ENCODE results near the gene SEC24B. TPM values are rescaled to one million over a fixed set of nuclear protein-coding genes. Genes with fewer than 3 reads are reported as not detected.
A peak's percentile ranks its signal among the peaks of the same experiment; 100 is the strongest.
"Not testable (repeated sequence)": the region's sequence is repeated elsewhere in the genome, so short reads cannot be mapped to it uniquely, and the experiment has no call there.

SEC24B gene
- total RNA-seq, 1 experiment from 2014 or later: 17.6 TPM

- no TSS peak for BruUV-seq (replicated peaks)
- Histone ChIP-seq H3K9me3 (ENCODE audit: control insufficient read depth, insufficient read depth, low read depth, low read length) (no peaks in the 10 kb centered on the region), H3K27me3 (ENCODE audit: control insufficient read depth, insufficient read depth, low read length) (no peaks in the 10 kb centered on the region), H3K36me3 (ENCODE audit: control insufficient read depth, insufficient read depth, low read length) (peaks cover 3% of the 10 kb centered on the region; the same call in 1 of the 2 replicates), H3K27ac (ENCODE audit: low read length) (no peak overlapping the region), H3K4me3 (ENCODE audit: low read depth in 2 of 2, low read length in 2 of 2) (no peak overlapping the region), H3K4me1 (ENCODE audit: control insufficient read depth, insufficient read depth, low read length) (no peaks in the 10 kb centered on the region; the same call in 1 of the 2 replicates)
- in situ Hi-C loops (cut with HindIII; ENCODE audit: low pct_unique_long_range_greater_than_20kb, low sequenced_read_pairs): no loop called here
- ChIA-PET POLR2A (no interaction called here), CTCF (no interaction called here)
- no peak for DNase-seq (ENCODE audit: low read depth, low spot score)
- intact Hi-C loops (cut with micrococcal nuclease; ENCODE audit: unreplicated experiment): no loop called here
- TF ChIP-seq, protein P1, sequence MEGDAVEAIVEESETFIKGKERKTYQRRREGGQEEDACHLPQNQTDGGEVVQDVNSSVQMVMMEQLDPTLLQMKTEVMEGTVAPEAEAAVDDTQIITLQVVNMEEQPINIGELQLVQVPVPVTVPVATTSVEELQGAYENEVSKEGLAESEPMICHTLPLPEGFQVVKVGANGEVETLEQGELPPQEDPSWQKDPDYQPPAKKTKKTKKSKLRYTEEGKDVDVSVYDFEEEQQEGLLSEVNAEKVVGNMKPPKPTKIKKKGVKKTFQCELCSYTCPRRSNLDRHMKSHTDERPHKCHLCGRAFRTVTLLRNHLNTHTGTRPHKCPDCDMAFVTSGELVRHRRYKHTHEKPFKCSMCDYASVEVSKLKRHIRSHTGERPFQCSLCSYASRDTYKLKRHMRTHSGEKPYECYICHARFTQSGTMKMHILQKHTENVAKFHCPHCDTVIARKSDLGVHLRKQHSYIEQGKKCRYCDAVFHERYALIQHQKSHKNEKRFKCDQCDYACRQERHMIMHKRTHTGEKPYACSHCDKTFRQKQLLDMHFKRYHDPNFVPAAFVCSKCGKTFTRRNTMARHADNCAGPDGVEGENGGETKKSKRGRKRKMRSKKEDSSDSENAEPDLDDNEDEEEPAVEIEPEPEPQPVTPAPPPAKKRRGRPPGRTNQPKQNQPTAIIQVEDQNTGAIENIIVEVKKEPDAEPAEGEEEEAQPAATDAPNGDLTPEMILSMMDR (IDR thresholded peaks at IDR 0.05): no peak
- TF ChIP-seq SIN3A (IDR thresholded peaks at IDR 0.05; ENCODE audit: borderline replicate concordance, insufficient read depth, low read depth, low read length) (no peak), TCF7L2 (IDR thresholded peaks at IDR 0.05; ENCODE audit: low read depth, low read length) (no peak), REST (IDR thresholded peaks at IDR 0.05; ENCODE audit: insufficient read depth in 1 of 2, low read depth in 2 of 2, low read length in 1 of 2) (no peak), POLR2AphosphoS5 (IDR thresholded peaks at IDR 0.05; ENCODE audit: low read depth, low read length) (no peak)
- no peak for ATAC-seq
Measured at GRCh38 chr4:109557433-109557832, 123.8 kb downstream of the SEC24B start.

DNA sequence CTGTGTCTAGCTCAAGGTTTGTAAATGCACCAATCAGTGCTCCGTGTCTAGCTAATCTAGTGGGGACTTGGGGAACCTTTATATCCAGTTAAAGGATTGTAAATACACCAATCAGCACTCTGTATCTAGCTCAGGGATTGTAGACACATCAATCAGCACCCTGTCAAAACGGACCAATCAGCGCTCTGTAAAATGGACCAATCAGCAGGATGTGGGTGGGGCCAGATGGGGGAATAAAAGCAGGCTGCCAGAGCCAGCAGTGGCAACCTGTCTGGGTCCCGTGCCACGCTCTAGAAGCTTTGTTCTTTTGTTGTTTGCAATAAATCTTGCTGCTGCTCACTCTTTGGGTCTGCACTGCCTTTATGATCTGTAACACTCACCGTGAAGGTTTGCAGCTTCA lies 124.5 kb downstream of the SEC24B start:
- in situ Hi-C loops (cut with HindIII; ENCODE audit: low pct_unique_long_range_greater_than_20kb, low sequenced_read_pairs); POLR2A ChIA-PET: not testable (repeated sequence)

DNA sequence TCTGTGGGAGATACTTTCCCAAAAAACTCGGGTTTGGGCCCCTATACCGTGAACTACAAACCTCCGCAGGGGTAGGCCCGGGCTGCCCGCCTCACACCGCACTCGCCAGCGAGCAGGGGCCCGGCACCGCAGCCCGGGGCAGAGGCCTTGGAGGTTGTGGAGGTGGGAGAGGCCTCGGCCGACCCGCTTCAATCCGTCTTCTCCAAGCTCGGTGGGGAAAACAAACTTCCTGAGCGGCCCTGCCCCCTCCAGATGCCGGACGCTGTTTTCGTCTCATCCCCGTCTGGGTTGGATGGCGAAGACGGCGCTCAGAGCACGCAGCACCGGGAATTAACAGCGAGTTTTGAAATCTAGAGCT lies 126.0 kb downstream of the SEC24B start:
- in situ Hi-C loops (cut with HindIII; ENCODE audit: low pct_unique_long_range_greater_than_20kb, low sequenced_read_pairs) (no loop called here), intact Hi-C loops (cut with micrococcal nuclease; ENCODE audit: unreplicated experiment) (no loop called here)
- ATAC-seq: peak; percentile 69
- H3K9me3 ChIP-seq (ENCODE audit: control insufficient read depth, insufficient read depth, low read depth, low read length): no peaks in the 10 kb centered on the region
- H3K36me3 ChIP-seq (ENCODE audit: control insufficient read depth, insufficient read depth, low read length): peaks cover 3% of the 10 kb centered on the region; the same call in 1 of the 2 replicates
- TSS peak; percentile 87 for BruUV-seq (replicated peaks)
- TF ChIP-seq, protein P1 (IDR thresholded peaks at IDR 0.05): no peak
- no peak for TF ChIP-seq SIN3A (IDR thresholded peaks at IDR 0.05; ENCODE audit: borderline replicate concordance, insufficient read depth, low read depth, low read length)
- TF ChIP-seq TCF7L2 (IDR thresholded peaks at IDR 0.05; ENCODE audit: low read depth, low read length): no peak
- TF ChIP-seq REST (IDR thresholded peaks at IDR 0.05; ENCODE audit: insufficient read depth in 1 of 2, low read depth in 2 of 2, low read length in 1 of 2): no peak
- TF ChIP-seq POLR2AphosphoS5 (IDR thresholded peaks at IDR 0.05; ENCODE audit: low read depth, low read length): no peak
- H3K4me3 ChIP-seq (ENCODE audit: low read depth in 2 of 2, low read length in 2 of 2): peak overlapping the region; percentile 64 to 69
- ChIA-PET POLR2A (interaction anchor here (0.7 kb wide), 1 partner anchor 125 kb away, joined by 10 read pairs; no protein-coding TSS in a partner anchor), CTCF (no interaction called here)
- no peaks in the 10 kb centered on the region for H3K27me3 ChIP-seq (ENCODE audit: control insufficient read depth, insufficient read depth, low read length)
- peak overlapping the region; percentile 72 for H3K27ac ChIP-seq (ENCODE audit: low read length)
- DNase-seq (ENCODE audit: low read depth, low spot score): no peak
- no peaks in the 10 kb centered on the region; the same call in 1 of the 2 replicates for H3K4me1 ChIP-seq (ENCODE audit: control insufficient read depth, insufficient read depth, low read length)

More for the DNA sequence above, 124.5 kb downstream of the SEC24B start:
- H3K27ac ChIP-seq (ENCODE audit: low read length); H3K36me3 ChIP-seq (ENCODE audit: control insufficient read depth, insufficient read depth, low read length); BruUV-seq (replicated peaks); H3K4me3 ChIP-seq (ENCODE audit: low read depth in 2 of 2, low read length in 2 of 2); H3K27me3 ChIP-seq (ENCODE audit: control insufficient read depth, insufficient read depth, low read length); H3K9me3 ChIP-seq (ENCODE audit: control insufficient read depth, insufficient read depth, low read depth, low read length); ATAC-seq; DNase-seq (ENCODE audit: low read depth, low spot score); H3K4me1 ChIP-seq (ENCODE audit: control insufficient read depth, insufficient read depth, low read length); intact Hi-C loops (cut with micrococcal nuclease; ENCODE audit: unreplicated experiment); CTCF ChIA-PET: not testable (repeated sequence)

Data from Panc1 (cell line).